H1 (cell line): ENCODE results near the gene STIMATE. TPM values are rescaled to one million over a fixed set of nuclear protein-coding genes. Genes with fewer than 3 reads are reported as not detected.

Source experiments
- CTCF ChIA-PET: fragments of 300-600 bp; sonication (Branson Sonifier 250); formaldehyde crosslinking; loops from one replicate; lab custom pipeline; 2021; ENCODE audit not compliant: partially characterized antibody; lab: Charles Lee
- POLR2A ChIA-PET: fragments of 300-600 bp; sonication (Branson Sonifier 250); formaldehyde crosslinking; loops from one replicate; lab custom pipeline; 2021; ENCODE audit warnings: inconsistent platforms; ENCODE audit not compliant: partially characterized antibody; lab: Charles Lee
- DNase-seq, 2 experiments: peaks; one replicate each; pipeline versions ENCODE4 v3.0.0 to v3.0.0-alpha.2; 2010 to 2022; ENCODE audit warnings: low spot score in 2 of 2, low read depth in 1 of 2, mixed read lengths in 1 of 2
- FAIRE-seq: peaks from 2 replicates; lab custom pipeline; 2011; peaks lifted over from hg19 to GRCh38; lab: Jason Lieb, UNC
- H2AFZ ChIP-seq: 2 replicates; pipeline ENCODE4 v1.8.1; 2012; ENCODE audit warnings: low read length, inconsistent platforms
- H2AK5ac ChIP-seq: 2 replicates; pipeline ENCODE4 v1.6.1; 2013; ENCODE audit warnings: low read depth, low read length
- H2BK120ac ChIP-seq: replicated peaks from 2 replicates; pipeline ENCODE3; 2013; ENCODE audit warnings: low read depth, low read length, inconsistent platforms
- H2BK12ac ChIP-seq: 2 replicates; pipeline ENCODE4 v1.6.1; 2013; ENCODE audit warnings: low read depth, low read length
- H2BK15ac ChIP-seq: 2 replicates; pipeline ENCODE4 v1.6.1; 2013; ENCODE audit warnings: low read length
- H2BK20ac ChIP-seq: 2 replicates; pipeline ENCODE4 v1.6.1; 2013; ENCODE audit warnings: low read length
- H2BK5ac ChIP-seq: 2 replicates; pipeline ENCODE4 v1.6.1; 2013; ENCODE audit warnings: low read depth, low read length
- H3K14ac ChIP-seq: 2 replicates; pipeline ENCODE4 v1.6.1; 2013; ENCODE audit warnings: inconsistent platforms; ENCODE audit not compliant: insufficient read length
- H3K18ac ChIP-seq: 2 replicates; pipeline ENCODE4 v1.6.1; 2013; ENCODE audit warnings: low read length; ENCODE audit errors: extremely low read depth
- H3K23ac ChIP-seq: 2 replicates; pipeline ENCODE4 v1.6.1; 2013; ENCODE audit warnings: inconsistent platforms; ENCODE audit not compliant: insufficient read length
- H3K23me2 ChIP-seq: 2 replicates; pipeline ENCODE4 v1.6.1; 2013; ENCODE audit warnings: low read depth, low read length
- H3K27ac ChIP-seq: 2 replicates; pipeline ENCODE4 v1.6.1; 2011; ENCODE audit warnings: low read depth, low read length, inconsistent platforms
- H3K27me3 ChIP-seq, 4 experiments: replicated peaks in 1 of 4; 1 replicate in 1 of 4; 2 replicates in 3 of 4; pipeline versions ENCODE4 v1.6.1 to v1.8.1; 2011 to 2013; ENCODE audit warnings: low read length in 3 of 4, mild to moderate bottlenecking in 3 of 4, inconsistent platforms in 2 of 4, mixed read lengths in 2 of 4, moderate library complexity in 1 of 4; ENCODE audit not compliant: control insufficient read depth in 3 of 4, insufficient read depth in 3 of 4; ENCODE audit errors: extremely low read depth in 1 of 4
- H3K36me3 ChIP-seq, 4 experiments: 2 replicates each; pipeline versions ENCODE4 v1.6.1 to v1.8.1; 2011 to 2013; ENCODE audit warnings: mild to moderate bottlenecking in 4 of 4, low read length in 3 of 4, moderate library complexity in 2 of 4, control low read depth in 1 of 4, inconsistent platforms in 1 of 4; ENCODE audit not compliant: insufficient read depth in 4 of 4, control insufficient read depth in 2 of 4
- H3K4ac ChIP-seq: replicated peaks from 2 replicates; pipeline ENCODE3; 2013; ENCODE audit warnings: low read length, low read depth, mixed read lengths, inconsistent platforms; ENCODE audit not compliant: insufficient read length
- H3K4me1 ChIP-seq, 4 experiments: replicated peaks in 1 of 4; 1 replicate in 1 of 4; 2 replicates in 3 of 4; pipeline versions ENCODE4 v1.6.1 to v1.8.1; 2011 to 2013; ENCODE audit warnings: low read length in 3 of 4, inconsistent platforms in 2 of 4, mixed read lengths in 1 of 4; ENCODE audit not compliant: insufficient read depth in 4 of 4, control insufficient read depth in 3 of 4
- H3K4me2 ChIP-seq, 2 experiments: 2 replicates each; pipeline versions ENCODE4 v1.6.1 to v1.8.1; 2011 to 2013; ENCODE audit warnings: low read depth in 2 of 2, low read length in 2 of 2, control low read depth in 1 of 2, inconsistent platforms in 1 of 2, mild to moderate bottlenecking in 1 of 2; ENCODE audit not compliant: insufficient read depth in 1 of 2
- H3K4me3 ChIP-seq, 4 experiments: fragments of 200-600, 300-600 bp in 1 of 4; sonication (generic), shearing (Covaris generic), sonication (Bioruptor Twin) in 1 of 4; 2 replicates each; pipeline versions ENCODE4 v1.5.1 to v1.8.1; 2011 to 2016; ENCODE audit warnings: low read length in 4 of 4, low read depth in 3 of 4, control low read depth in 2 of 4, inconsistent platforms in 2 of 4, mild to moderate bottlenecking in 2 of 4, mixed read lengths in 1 of 4, moderate library complexity in 1 of 4; ENCODE audit not compliant: insufficient read depth in 2 of 4; ENCODE audit errors: extremely low read depth in 1 of 4
- H3K56ac ChIP-seq: replicated peaks from 2 replicates; pipeline ENCODE3; 2013; ENCODE audit warnings: low read depth, mild to moderate bottlenecking, mixed read lengths, low read length, inconsistent platforms; ENCODE audit not compliant: insufficient read length
- H3K79me1 ChIP-seq: 2 replicates; pipeline ENCODE4 v1.6.1; 2013; ENCODE audit warnings: low read depth, low read length, control low read depth
- H3K79me2 ChIP-seq, 2 experiments: 2 replicates each; pipeline versions ENCODE4 v1.6.1 to v1.8.1; 2012 to 2013; ENCODE audit warnings: low read length in 2 of 2, mild to moderate bottlenecking in 2 of 2, inconsistent platforms in 1 of 2; ENCODE audit not compliant: insufficient read depth in 2 of 2, control insufficient read depth in 1 of 2
- H3K9ac ChIP-seq, 4 experiments: replicated peaks in 1 of 4; 1 replicate in 1 of 4; 2 replicates in 3 of 4; pipeline versions ENCODE4 v1.6.1 to v1.8.1; 2011 to 2013; ENCODE audit warnings: low read depth in 3 of 4, low read length in 3 of 4, control low read depth in 2 of 4, mild to moderate bottlenecking in 2 of 4, moderate library complexity in 2 of 4, inconsistent platforms in 1 of 4; ENCODE audit errors: extremely low read depth in 1 of 4
- H3K9me3 ChIP-seq, 2 experiments: 2 replicates each; pipeline versions ENCODE4 v1.6.1 to v1.8.1; 2012 to 2013; ENCODE audit warnings: mild to moderate bottlenecking in 2 of 2, moderate library complexity in 2 of 2, control low read depth in 1 of 2, inconsistent platforms in 1 of 2, low read depth in 1 of 2, low read length in 1 of 2, mixed read lengths in 1 of 2; ENCODE audit not compliant: insufficient read depth in 2 of 2
- H4K20me1 ChIP-seq, 2 experiments: replicated peaks in 1 of 2; 2 replicates each; pipeline versions ENCODE3 to v1.8.1; 2011 to 2013; ENCODE audit warnings: inconsistent platforms in 2 of 2, low read length in 2 of 2, mild to moderate bottlenecking in 1 of 2; ENCODE audit not compliant: insufficient read depth in 2 of 2, control insufficient read depth in 1 of 2
- H4K5ac ChIP-seq: 2 replicates; pipeline ENCODE4 v1.6.1; 2013; ENCODE audit warnings: low read length, low read depth, mixed read lengths, inconsistent platforms; ENCODE audit not compliant: insufficient read length
- H4K8ac ChIP-seq: 2 replicates; pipeline ENCODE4 v1.8.0; 2013; ENCODE audit warnings: mild to moderate bottlenecking, moderate library complexity, low read length, inconsistent platforms; ENCODE audit not compliant: insufficient read depth; ENCODE audit errors: extremely low read depth
- H4K91ac ChIP-seq: replicated peaks from 2 replicates; pipeline ENCODE3; 2013; ENCODE audit warnings: low read length, mixed read lengths, inconsistent platforms; ENCODE audit not compliant: insufficient read length
- BCL11A ChIP-seq, 2 experiments: IDR thresholded peaks; one replicate each; pipeline ENCODE4 v1.6.1; 2011; ENCODE audit warnings: low read depth in 2 of 2, low read length in 2 of 2, mild to moderate bottlenecking in 2 of 2
- CTBP2 ChIP-seq: IDR thresholded peaks from 2 replicates; pipeline ENCODE4 v1.7.0; 2011; ENCODE audit warnings: borderline replicate concordance, mild to moderate bottlenecking, moderate library complexity, mixed read lengths, low read length; ENCODE audit not compliant: insufficient read depth, insufficient read length
- HDAC2 ChIP-seq, 2 experiments: fragments of 300-600 bp in 1 of 2; sonication (generic) in 1 of 2; IDR thresholded peaks; 2 replicates each; pipeline ENCODE4 v1.6.1; 2011 to 2012; ENCODE audit warnings: low read depth in 2 of 2, low read length in 2 of 2, mild to moderate bottlenecking in 2 of 2, moderate library complexity in 2 of 2, borderline replicate concordance in 1 of 2, inconsistent platforms in 1 of 2
- KDM1A ChIP-seq: fragments of 200-600, 300-600 bp; sonication (generic); IDR thresholded peaks from 2 replicates; pipeline ENCODE4 v1.7.1; 2016; ENCODE audit warnings: mild to moderate bottlenecking, low read length, borderline replicate concordance
- POLR2AphosphoS5 ChIP-seq: IDR thresholded peaks from 2 replicates; pipeline ENCODE4 v1.6.1; 2011; ENCODE audit warnings: low read depth, low read length
- SIN3A ChIP-seq, 2 experiments: IDR thresholded peaks in 1 of 2; conservative IDR thresholded peaks in 1 of 2; 2 replicates each; pipeline ENCODE4 v1.6.1; 2011 to 2012; ENCODE audit warnings: low read length in 2 of 2, improper control_type of control experiment in 1 of 2, low read depth in 1 of 2, mild to moderate bottlenecking in 1 of 2
- SIX5 ChIP-seq: IDR thresholded peaks from 2 replicates; pipeline ENCODE4 v1.6.1; 2011; ENCODE audit warnings: mild to moderate bottlenecking, low read depth, low read length
- SP1 ChIP-seq: IDR thresholded peaks from 2 replicates; pipeline ENCODE4 v1.6.1; 2011; ENCODE audit warnings: low read depth, low read length
- SRF ChIP-seq: IDR thresholded peaks from 2 replicates; pipeline ENCODE4 v1.6.1; 2011; ENCODE audit warnings: mild to moderate bottlenecking, low read depth, low read length, moderate library complexity
- TEAD4 ChIP-seq: IDR thresholded peaks from 2 replicates; pipeline ENCODE4 v1.6.1; 2012; ENCODE audit warnings: low read depth, low read length, inconsistent platforms, mixed read lengths
- WGBS, 2 experiments: shearing (Covaris generic) in 1 of 2; methylation state at CpG; one replicate each; pipeline versions ENCODE4 v1.1.6 to v1.1.7; 2013 to 2015; ENCODE audit warnings: low lambda C conversion rate in 2 of 2, mixed read lengths in 2 of 2, inconsistent platforms in 1 of 2, low coverage in 1 of 2, missing lambda C conversion rate in 1 of 2; ENCODE audit not compliant: insufficient replicate concordance in 2 of 2, insufficient coverage in 1 of 2, insufficient read length in 1 of 2; ENCODE audit errors: extremely low coverage in 1 of 2, missing lambda C conversion rate in 1 of 2; 5-methylcytosine and 5-hydroxymethylcytosine counted together
- polyA plus RNA-seq, 7 experiments: library from polyadenylated mRNA; depleted of rRNA in 3 of 7; stranded (reverse) in 5 of 7; unstranded in 2 of 7; fragments of >200 nt in 5 of 7; fragments of 200-250 nt in 2 of 7; gene quantifications; 1 replicate in 5 of 7; 2 replicates in 1 of 7; 4 replicates in 1 of 7; pipeline versions ENCODE4 v1.2.1 to v1.2.3, GENCODE V29; 2011 to 2013; ENCODE audit warnings: missing spikeins in 2 of 7, mixed read lengths in 2 of 7
- total RNA-seq: library from RNA; stranded (reverse); fragmentation: NEBNext Ultra II Directional; extraction: Animal tissue kit (Norgen Biotek cat#: 25700); gene quantifications from 2 replicates; pipeline ENCODE4 v1.2.1, GENCODE V29; 2021
- TF ChIP-seq, protein P1 (sequence below): IDR thresholded peaks from 2 replicates; pipeline ENCODE4 v1.6.1; 2011; ENCODE audit warnings: low read length, improper control_type of control experiment
- TF ChIP-seq, protein P2 (sequence below): IDR thresholded peaks from 2 replicates; pipeline ENCODE4 v1.6.1; 2012; ENCODE audit warnings: inconsistent platforms

STIMATE gene
- total and polyA plus RNA-seq, 2 of the 8 experiments (the other 6 are each of a cell fraction or from before 2014, with no cell fraction given) = 17.5 to 22.1 TPM

DNA sequence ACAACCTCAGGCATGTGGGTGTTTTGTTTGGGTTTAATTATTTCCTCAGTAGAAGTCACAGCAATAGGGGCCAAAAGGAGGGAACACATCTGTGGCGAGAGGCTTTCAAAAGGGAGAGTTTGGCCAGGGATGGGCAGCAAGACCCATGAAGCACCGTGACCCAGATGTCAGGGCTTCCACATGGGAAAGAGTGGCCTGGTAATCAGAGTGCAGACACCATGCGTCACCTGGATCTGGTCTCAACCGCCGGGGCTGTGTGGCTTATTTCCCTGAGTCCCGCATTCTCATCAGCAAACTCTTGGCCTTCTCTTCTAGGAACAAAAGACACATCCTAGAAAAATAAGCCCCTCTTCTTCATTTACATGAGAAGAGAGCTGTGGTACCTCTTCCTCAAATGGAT, 50.1 kb downstream of the STIMATE start:
- no peak overlapping the region for H4K5ac ChIP-seq
- no peak overlapping the region for H3K18ac ChIP-seq
- no peaks in the 10 kb centered on the region for H3K23me2 ChIP-seq
- H3K4me1 ChIP-seq = no peaks in the 10 kb centered on the region
- no peak overlapping the region; the same call in 1 of the 2 replicates for H2BK5ac ChIP-seq
- no peak overlapping the region for H3K27ac ChIP-seq
- H3K14ac ChIP-seq = no peak overlapping the region
- H4K8ac ChIP-seq = no peak overlapping the region
- H3K9me3 ChIP-seq = no peaks in the 10 kb centered on the region
- H3K23ac ChIP-seq = no peak overlapping the region
- peaks cover 3 to 13% (median 10%) of the 10 kb centered on the region in 4 experiments; a peak in 7 of 8 replicates for H3K36me3 ChIP-seq
- FAIRE-seq (no peak), DNase-seq (no peak)
- H3K56ac ChIP-seq = no peak overlapping the region
- no peak overlapping the region for H2BK15ac ChIP-seq
- ChIA-PET CTCF (interaction anchor here (1.0 to 4.2 kb wide), 5 partner anchors 11 to 48 kb away, joined by 3 to 46 read pairs (median 9); partner anchors contain the start of gene MUSTN1), POLR2A (no interaction called here)
- no peak overlapping the region for H2BK20ac ChIP-seq
- no peak overlapping the region for H3K9ac ChIP-seq
- H3K4ac ChIP-seq = no peak overlapping the region
- H3K79me2 ChIP-seq = no peaks in the 10 kb centered on the region
- H4K20me1 ChIP-seq = peaks cover 0 to 2% of the 10 kb centered on the region in 2 experiments
- no peak overlapping the region for H2BK120ac ChIP-seq
- no peak overlapping the region for H3K4me2 ChIP-seq
- H3K4me3 ChIP-seq = no peak overlapping the region
- no peak overlapping the region for H4K91ac ChIP-seq
- H3K27me3 ChIP-seq = no peaks in the 10 kb centered on the region
- no peak overlapping the region for H2BK12ac ChIP-seq
- no peak overlapping the region for H2AK5ac ChIP-seq
- 85% methylated on average over 6 of the region's 6 CpGs; no CpG with 5 or more reads in 1 of the 2 experiments for WGBS, 2 experiments
- no peaks in the 10 kb centered on the region for H3K79me1 ChIP-seq
- no peak overlapping the region for H2AFZ ChIP-seq
- no peak for TF ChIP-seq CTBP2
- TF ChIP-seq TEAD4 = no peak
- no peak for TF ChIP-seq SIN3A (conservative IDR thresholded peaks at IDR 0.05 in 1 of 2, IDR thresholded peaks at IDR 0.05 in 1 of 2; ENCODE audit: low read depth in 1 of 2, low read length in 2 of 2)
- TF ChIP-seq, protein P1, sequence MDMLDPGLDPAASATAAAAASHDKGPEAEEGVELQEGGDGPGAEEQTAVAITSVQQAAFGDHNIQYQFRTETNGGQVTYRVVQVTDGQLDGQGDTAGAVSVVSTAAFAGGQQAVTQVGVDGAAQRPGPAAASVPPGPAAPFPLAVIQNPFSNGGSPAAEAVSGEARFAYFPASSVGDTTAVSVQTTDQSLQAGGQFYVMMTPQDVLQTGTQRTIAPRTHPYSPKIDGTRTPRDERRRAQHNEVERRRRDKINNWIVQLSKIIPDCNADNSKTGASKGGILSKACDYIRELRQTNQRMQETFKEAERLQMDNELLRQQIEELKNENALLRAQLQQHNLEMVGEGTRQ = no peak
- no peak for TF ChIP-seq SP1
- TF ChIP-seq SIX5 = no peak
- TF ChIP-seq KDM1A = no peak
- TF ChIP-seq POLR2AphosphoS5 = no peak
- TF ChIP-seq BCL11A (IDR thresholded peaks at IDR 0.05; ENCODE audit: low read depth in 2 of 2, low read length in 2 of 2) = no peak
- no peak for TF ChIP-seq SRF
- TF ChIP-seq, protein P2, sequence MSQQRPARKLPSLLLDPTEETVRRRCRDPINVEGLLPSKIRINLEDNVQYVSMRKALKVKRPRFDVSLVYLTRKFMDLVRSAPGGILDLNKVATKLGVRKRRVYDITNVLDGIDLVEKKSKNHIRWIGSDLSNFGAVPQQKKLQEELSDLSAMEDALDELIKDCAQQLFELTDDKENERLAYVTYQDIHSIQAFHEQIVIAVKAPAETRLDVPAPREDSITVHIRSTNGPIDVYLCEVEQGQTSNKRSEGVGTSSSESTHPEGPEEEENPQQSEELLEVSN = no peak
- TF ChIP-seq HDAC2 (IDR thresholded peaks at IDR 0.05; ENCODE audit: borderline replicate concordance in 1 of 2, low read depth in 2 of 2, low read length in 2 of 2) = no peak
